ENCODE data around the gene RPS6KA3. TPM values are rescaled to one million over a fixed set of nuclear protein-coding genes. Genes with fewer than 3 reads are reported as not detected.
"Not testable (repeated sequence)": the region's sequence is repeated elsewhere in the genome, so short reads cannot be mapped to it uniquely, and the experiment has no call there.

Gene RPS6KA3
- total RNA-seq, 2 donors from 2014 or later = 36.4 to 52.3 TPM

- intact Hi-C loops (cut with DNase I) = loop anchor here in 1 of 2 donors (5.0 kb wide), 1 partner anchor 556 kb away; no protein-coding TSS in a partner anchor
- DNase-seq (ENCODE audit: low spot score) = peak; percentile 83
Observed at GRCh38 chrX:20267931-20268701, 1.4 kb upstream of the RPS6KA3 start.

GRCh38 chrX:20267607-20267930 lies 860 bp upstream of the RPS6KA3 start:
- intact Hi-C loops (cut with DNase I) = loop anchor here in 1 of 2 donors (5.0 kb wide), 1 partner anchor 555 kb away; no protein-coding TSS in a partner anchor
- DNase-seq (ENCODE audit: low spot score) = peak; percentile 74

GRCh38 chrX:20265726-20266681 lies 705 bp downstream of the RPS6KA3 start:
- DNase-seq (ENCODE audit: low spot score) = peak; percentile 82
- intact Hi-C loops (cut with DNase I) = loop anchor here in 1 of 2 donors (5.0 kb wide), 1 partner anchor 554 kb away; no protein-coding TSS in a partner anchor

GRCh38 chrX:20265221-20265725 lies 1.4 kb downstream of the RPS6KA3 start:
- intact Hi-C loops (cut with DNase I) = loop anchor here in 1 of 2 donors (5.0 kb wide), 1 partner anchor 553 kb away; no protein-coding TSS in a partner anchor
- DNase-seq (ENCODE audit: low spot score) = peak; percentile 89

GRCh38 chrX:20263474-20263873 lies 3.2 kb downstream of the RPS6KA3 start:
- DNase-seq (ENCODE audit: low spot score) = no peak
- intact Hi-C loops (cut with DNase I) = no loop called here

- DNase-seq (ENCODE audit: low spot score) = no peak
- intact Hi-C loops (cut with DNase I) = no loop called here
Observed at GRCh38 chrX:20260885-20261284, 5.8 kb downstream of the RPS6KA3 start.

GRCh38 chrX:20254712-20255299 lies 11.9 kb downstream of the RPS6KA3 start:
- intact Hi-C loops (cut with DNase I) = no loop called here
- DNase-seq (ENCODE audit: low spot score) = no peak

GRCh38 chrX:20253232-20253543 lies 13.5 kb downstream of the RPS6KA3 start:
- no peak for DNase-seq (ENCODE audit: low spot score)
- intact Hi-C loops (cut with DNase I) = no loop called here

- intact Hi-C loops (cut with DNase I) = no loop called here
- DNase-seq (ENCODE audit: low spot score) = peak; percentile 83
Observed at GRCh38 chrX:20252381-20253231, 14.1 kb downstream of the RPS6KA3 start.

GRCh38 chrX:20251691-20252090 lies 15.0 kb downstream of the RPS6KA3 start:
- intact Hi-C loops (cut with DNase I) = no loop called here
- no peak for DNase-seq (ENCODE audit: low spot score)

- DNase-seq (ENCODE audit: low spot score); intact Hi-C loops (cut with DNase I): not testable (repeated sequence)
Observed at GRCh38 chrX:20250146-20250545, 16.6 kb downstream of the RPS6KA3 start.

- intact Hi-C loops (cut with DNase I) = no loop called here
- DNase-seq (ENCODE audit: low spot score) = no peak
Observed at GRCh38 chrX:20248592-20249192, 18.0 kb downstream of the RPS6KA3 start.

- DNase-seq (ENCODE audit: low spot score) = no peak
- intact Hi-C loops (cut with DNase I) = no loop called here
Observed at GRCh38 chrX:20244931-20245330, 21.8 kb downstream of the RPS6KA3 start.

- no peak for DNase-seq (ENCODE audit: low spot score)
- intact Hi-C loops (cut with DNase I) = no loop called here
Observed at GRCh38 chrX:20240201-20240600, 26.5 kb downstream of the RPS6KA3 start.

- intact Hi-C loops (cut with DNase I) = no loop called here
- DNase-seq (ENCODE audit: low spot score) = no peak
Observed at GRCh38 chrX:20237864-20238263, 28.8 kb downstream of the RPS6KA3 start.

GRCh38 chrX:20235755-20236154 lies 31.0 kb downstream of the RPS6KA3 start:
- no peak for DNase-seq (ENCODE audit: low spot score)
- intact Hi-C loops (cut with DNase I) = no loop called here

GRCh38 chrX:20233336-20233735 lies 33.4 kb downstream of the RPS6KA3 start:
- DNase-seq (ENCODE audit: low spot score) = no peak
- intact Hi-C loops (cut with DNase I) = no loop called here

- intact Hi-C loops (cut with DNase I) = no loop called here
- no peak for DNase-seq (ENCODE audit: low spot score)
Observed at GRCh38 chrX:20231598-20231997, 35.1 kb downstream of the RPS6KA3 start.

All from posterior vena cava (tissue), 2 donors.